C4-2B (cell line): ENCODE data around the gene FEZF2.

Experiments used
- CTCF ChIP-seq: fragments of 450-650 bp; conservative IDR thresholded peaks from 2 replicates; pipeline ENCODE4 v1.5.1; 2017; ENCODE audit warnings: mild to moderate bottlenecking
- ZFX ChIP-seq: fragments of 450-650 bp; IDR thresholded peaks from 2 replicates; pipeline ENCODE4 v1.6.1; 2017

- no peak for TF ChIP-seq CTCF
- TF ChIP-seq ZFX: no peak
These were observed 5.1 kb downstream of the FEZF2 start for GRCh38 chr3:62368290-62368704.
